HCT116 (cell line): ENCODE measurements around the gene RIPK4. TPM values are rescaled to one million over a fixed set of nuclear protein-coding genes. Genes with fewer than 3 reads are reported as not detected.

Source experiments
- ATAC-seq: fragments of 200-7000 bp; cut with Tn5 transposase; 2 replicates; pipeline ENCODE4 v1.9.1; 2020; ENCODE audit warnings: mild to moderate bottlenecking, moderate library complexity
- BruUV-seq: library from RNA; stranded (reverse); fragments of 400-500 nt; replicated peaks from 2 replicates; lab custom pipeline; 2021; lab: Mats Ljungman, UMichigan
- CTCF ChIA-PET: fragments of 300-600 bp; sonication (Branson Sonifier 250); formaldehyde crosslinking; loops from one replicate; lab custom pipeline; 2021; ENCODE audit warnings: antibody characterized with exemption; lab: Charles Lee
- POLR2A ChIA-PET: fragments of 300-600, 350-600 bp; sonication (Branson Sonifier 250); formaldehyde crosslinking; loops from one replicate; lab custom pipeline; 2021; ENCODE audit warnings: antibody characterized with exemption; lab: Charles Lee
- RAD21 ChIA-PET, 2 experiments: fragments of 300-600 bp; sonication (Branson Sonifier 250); formaldehyde crosslinking; loops; one replicate each; lab custom pipeline; 2023; ENCODE audit warnings: low total read pairs in 2 of 2; ENCODE audit not compliant: uncharacterized antibody in 2 of 2, unreplicated experiment in 2 of 2, low non-redundant PET in 1 of 2; lab: Charles Lee
- DNase-seq: peaks from one replicate; pipeline ENCODE4 v3.0.0-alpha.2; 2010; ENCODE audit warnings: low read depth, low spot score
- H2AFZ ChIP-seq: fragments of 200-600 bp; shearing (Covaris generic), sonication (generic); 2 replicates; pipeline ENCODE4 v1.6.1; 2017; ENCODE audit warnings: low read depth, mixed run types, mixed read lengths, antibody characterized with exemption, low read length; ENCODE audit not compliant: poor library complexity, severe bottlenecking
- H3K27ac ChIP-seq: 2 replicates; pipeline ENCODE4 v1.5.1; 2012; ENCODE audit warnings: low read depth, low read length
- H3K27me3 ChIP-seq: fragments of 200-600 bp; sonication (generic); 2 replicates; pipeline ENCODE4 v1.6.1; 2016; ENCODE audit warnings: mixed run types, low read length, mixed read lengths; ENCODE audit not compliant: insufficient read depth
- H3K36me3 ChIP-seq, 2 experiments: fragments of 200-500 bp in 1 of 2; fragments of 200-600 bp in 1 of 2; sonication (Bioruptor generic) in 1 of 2; sonication (generic) in 1 of 2; 2 replicates each; pipeline versions ENCODE4 v1.5.1 to v1.6.1; 2014 to 2016; ENCODE audit warnings: low read length in 2 of 2, inconsistent platforms in 1 of 2, mixed read lengths in 1 of 2, mixed run types in 1 of 2; ENCODE audit not compliant: insufficient read depth in 2 of 2, control insufficient read depth in 1 of 2
- H3K4me1 ChIP-seq, 2 experiments: fragments of 200-600 bp in 1 of 2; sonication (generic) in 1 of 2; 2 replicates each; pipeline versions ENCODE4 v1.5.1 to v1.6.1; 2012 to 2017; ENCODE audit warnings: low read length in 2 of 2, inconsistent platforms in 1 of 2, mild to moderate bottlenecking in 1 of 2, mixed read lengths in 1 of 2, mixed run types in 1 of 2, moderate library complexity in 1 of 2; ENCODE audit not compliant: insufficient read depth in 2 of 2, control insufficient read depth in 1 of 2
- H3K4me2 ChIP-seq: fragments of 200-600 bp; sonication (generic); 2 replicates; pipeline ENCODE4 v1.6.1; 2017; ENCODE audit warnings: mixed run types, low read length, mixed read lengths
- H3K4me3 ChIP-seq, 2 experiments: fragments of 200-600 bp in 1 of 2; sonication (generic) in 1 of 2; replicated peaks in 1 of 2; 2 replicates each; pipeline ENCODE4 v1.5.1; 2011 to 2016; ENCODE audit warnings: low read length in 2 of 2, control low read depth in 1 of 2, low read depth in 1 of 2, mild to moderate bottlenecking in 1 of 2, mixed read lengths in 1 of 2, mixed run types in 1 of 2
- H3K79me2 ChIP-seq: fragments of 200-600 bp; sonication (generic); 2 replicates; pipeline ENCODE4 v1.6.1; 2017; ENCODE audit warnings: mild to moderate bottlenecking, mixed run types, low read length, moderate library complexity, mixed read lengths; ENCODE audit not compliant: insufficient read depth
- H3K9ac ChIP-seq: fragments of 200-600 bp; sonication (generic); 2 replicates; pipeline ENCODE4 v1.6.1; 2016; ENCODE audit warnings: low read length, mixed read lengths
- H3K9me2 ChIP-seq: fragments of 200-600 bp; sonication (generic), shearing (Covaris generic); 2 replicates; pipeline ENCODE4 v1.6.1; 2017; ENCODE audit warnings: mixed run types, mild to moderate bottlenecking, moderate library complexity; ENCODE audit not compliant: insufficient read depth
- H3K9me3 ChIP-seq, 2 experiments: fragments of 200-500 bp in 1 of 2; fragments of 200-600 bp in 1 of 2; sonication (Bioruptor generic) in 1 of 2; sonication (generic) in 1 of 2; 2 replicates each; pipeline ENCODE4 v1.6.1; 2014 to 2017; ENCODE audit warnings: low read length in 2 of 2, mixed read lengths in 2 of 2, inconsistent platforms in 1 of 2, low read depth in 1 of 2, mild to moderate bottlenecking in 1 of 2, mixed run types in 1 of 2, moderate library complexity in 1 of 2; ENCODE audit not compliant: control insufficient read depth in 1 of 2, insufficient read depth in 1 of 2
- H4K20me1 ChIP-seq: fragments of 200-600 bp; sonication (generic), shearing (Covaris generic); 2 replicates; pipeline ENCODE4 v1.6.1; 2017; ENCODE audit warnings: mixed run types, mild to moderate bottlenecking, moderate library complexity; ENCODE audit not compliant: insufficient read depth
- ATF3 ChIP-seq: IDR thresholded peaks from 2 replicates; pipeline ENCODE4 v1.6.1; 2012
- CBX3 ChIP-seq: IDR thresholded peaks from 2 replicates; pipeline ENCODE4 v1.6.1; 2012; ENCODE audit warnings: low read depth
- CEBPB ChIP-seq: IDR thresholded peaks from 2 replicates; pipeline ENCODE4 v1.6.1; 2012; ENCODE audit warnings: low read depth
- CTCF ChIP-seq, 3 experiments: fragments of 200-600 bp in 1 of 3; sonication (generic) in 1 of 3; IDR thresholded peaks in 2 of 3; conservative IDR thresholded peaks in 1 of 3; 2 replicates each; pipeline ENCODE4 v1.5.1; 2012 to 2017; ENCODE audit warnings: low read depth in 2 of 3, low read length in 2 of 3, antibody characterized with exemption in 1 of 3, borderline replicate concordance in 1 of 3, control low read depth in 1 of 3, mild to moderate bottlenecking in 1 of 3, mixed read lengths in 1 of 3, mixed run types in 1 of 3, moderate library complexity in 1 of 3; ENCODE audit not compliant: insufficient read depth in 1 of 3
- EGR1 ChIP-seq: IDR thresholded peaks from 2 replicates; pipeline ENCODE4 v1.6.1; 2012; ENCODE audit warnings: low read depth
- ELF1 ChIP-seq: IDR thresholded peaks from 2 replicates; pipeline ENCODE4 v1.6.1; 2012; ENCODE audit warnings: low read depth, borderline replicate concordance
- EZH2phosphoT487 ChIP-seq: fragments of 200-600 bp; IDR thresholded peaks from 2 replicates; pipeline ENCODE4 v1.6.1; 2018; ENCODE audit warnings: antibody characterized with exemption, borderline replicate concordance
- FOSL1 ChIP-seq: IDR thresholded peaks from 2 replicates; pipeline ENCODE4 v1.6.1; 2012; ENCODE audit warnings: low read depth
- JUND ChIP-seq: IDR thresholded peaks from 2 replicates; pipeline ENCODE4 v1.6.1; 2012
- MAX ChIP-seq: IDR thresholded peaks from 2 replicates; pipeline ENCODE4 v1.6.1; 2012
- POLR2A ChIP-seq: IDR thresholded peaks from 2 replicates; pipeline ENCODE4 v1.7.0; 2011; ENCODE audit warnings: borderline replicate concordance; ENCODE audit not compliant: insufficient read depth, insufficient read length; ENCODE audit errors: extremely low read depth
- POLR2AphosphoS5 ChIP-seq: IDR thresholded peaks from 2 replicates; pipeline ENCODE4 v1.6.1; 2011; ENCODE audit warnings: mild to moderate bottlenecking, low read depth, low read length, moderate library complexity
- REST ChIP-seq: IDR thresholded peaks from 2 replicates; pipeline ENCODE4 v1.6.1; 2012; ENCODE audit warnings: low read depth
- SP1 ChIP-seq: IDR thresholded peaks from 2 replicates; pipeline ENCODE4 v1.6.1; 2012; ENCODE audit warnings: low read depth
- SRF ChIP-seq: IDR thresholded peaks from 2 replicates; pipeline ENCODE4 v1.6.1; 2012; ENCODE audit warnings: low read depth
- ZNF274 ChIP-seq: fragments of 200-500 bp; sonication (Bioruptor generic); IDR thresholded peaks from 2 replicates; pipeline ENCODE4 v1.6.1; 2014; ENCODE audit warnings: mild to moderate bottlenecking, low read depth, low read length, inconsistent platforms
- intact Hi-C: fragments of 100-400 bp; cut with micrococcal nuclease; formaldehyde crosslinking; loops from 2 replicates; pipeline ENCODE4 v1.10.0; 2022
- total RNA-seq: library from RNA; stranded (reverse); gene quantifications from one replicate; pipeline ENCODE4 v1.2.1, GENCODE V29; 2021; ENCODE audit not compliant: unreplicated experiment

Gene RIPK4
- total RNA-seq, 1 experiment from 2014 or later, result 9.9 TPM

GRCh38 chr21:41745971-41746743, 20.7 kb downstream of the RIPK4 start (continued):
- TF ChIP-seq ZNF274 (no peak), SP1 (no peak), JUND (no peak), POLR2AphosphoS5 (no peak)

GRCh38 chr21:41745026-41745820, 21.6 kb downstream of the RIPK4 start:
- peaks cover 10 to 11% of the 10 kb centered on the region in 2 experiments for H3K4me1 ChIP-seq
- H3K27me3 ChIP-seq, result no peaks in the 10 kb centered on the region
- no TSS peak for BruUV-seq
- ChIA-PET POLR2A (no interaction called here), RAD21 (no interaction called here), CTCF (no interaction called here)
- no peak overlapping the region for H3K4me3 ChIP-seq
- H3K4me2 ChIP-seq, result no peak overlapping the region
- TF ChIP-seq CTCF (IDR thresholded peaks at IDR 0.05 in 2 of 3, conservative IDR thresholded peaks at IDR 0.05 in 1 of 3; ENCODE audit: borderline replicate concordance in 1 of 3, insufficient read depth in 1 of 3, low read depth in 2 of 3, low read length in 2 of 3), result no peak
- no peak for TF ChIP-seq FOSL1
- TF ChIP-seq ELF1, result no peak
- no peak for TF ChIP-seq SRF
- no peak for TF ChIP-seq MAX
- TF ChIP-seq CEBPB, result no peak
- no peak for TF ChIP-seq POLR2A
- no peak for TF ChIP-seq EGR1
- no peak for TF ChIP-seq SP1
- no peak for TF ChIP-seq POLR2AphosphoS5
- no peak for TF ChIP-seq ZNF274
- no peak for TF ChIP-seq EZH2phosphoT487
- no peak for TF ChIP-seq REST
- no peak for TF ChIP-seq ATF3
- TF ChIP-seq JUND, result no peak
- no peak for TF ChIP-seq CBX3
- no peak overlapping the region for H3K9ac ChIP-seq
- DNase-seq (no peak), ATAC-seq (no peak)
- intact Hi-C loops, result no loop called here
- H3K79me2 ChIP-seq, result peaks cover 12% of the 10 kb centered on the region; the same call in 1 of the 2 replicates
- peaks cover 31 to 34% of the 10 kb centered on the region in 2 experiments for H3K36me3 ChIP-seq
- H3K9me3 ChIP-seq, result no peaks in the 10 kb centered on the region
- 0 out of 2 replicates have a peak, but pooled peaks cover 4% of the 10 kb centered on the region for H4K20me1 ChIP-seq
- no peak overlapping the region for H3K27ac ChIP-seq
- H2AFZ ChIP-seq, result no peak overlapping the region
- H3K9me2 ChIP-seq, result no peaks in the 10 kb centered on the region
